Tibial artery (tissue), 4 donors: ENCODE measurements around the gene LSR.

ENCODE experiments used
- DNase-seq, 2 donors: peaks; one replicate each; pipeline ENCODE4 v3.0.0-alpha.2; 2019
- H3K27ac ChIP-seq, 2 donors: fragments of 200-600 bp; sonication (generic) in 1 of 2; 1 replicate in 1 of 2; 2 replicates in 1 of 2; pipeline ENCODE4 v1.5.1; 2018 to 2019; ENCODE audit warnings: mild to moderate bottlenecking in 1 of 2
- H3K27me3 ChIP-seq, 2 donors: fragments of 200-600 bp; sonication (generic) in 1 of 2; one replicate each; pipeline versions ENCODE4 v1.5.1 to v1.6.0; 2016 to 2019
- H3K36me3 ChIP-seq, 3 donors: fragments of 200-600 bp; sonication (generic) in 2 of 3; one replicate each; pipeline ENCODE4 v1.5.1; 2016 to 2019; ENCODE audit warnings: mild to moderate bottlenecking in 2 of 3
- H3K4me1 ChIP-seq, 4 donors: fragments of 200-600 bp; sonication (generic) in 2 of 4; 1 replicate in 3 of 4; 2 replicates in 1 of 4; pipeline ENCODE4 v1.5.1; 2016 to 2019
- H3K4me3 ChIP-seq, 2 donors: fragments of 200-600 bp; sonication (generic) in 1 of 2; 1 replicate in 1 of 2; 2 replicates in 1 of 2; pipeline ENCODE4 v1.5.1; 2018 to 2019; ENCODE audit warnings: mild to moderate bottlenecking in 2 of 2
- H3K9me3 ChIP-seq, 3 donors: fragments of 200-600 bp; sonication (generic) in 1 of 3; one replicate each; pipeline ENCODE4 v1.5.1; 2016 to 2019
- intact Hi-C: fragments of 100-400 bp; cut with DNase I; formaldehyde crosslinking; loops from one replicate; pipeline ENCODE4 v1.15.0; 2023; ENCODE audit warnings: low total_unique reads
- TF ChIP-seq, protein P1 (sequence below), 2 experiments: fragments of 200-600 bp in 1 of 2; fragments of 450-650 bp in 1 of 2; IDR thresholded peaks; one replicate each; pipeline ENCODE4 v1.5.1; 2017 to 2019; ENCODE audit warnings: antibody characterized with exemption in 2 of 2, mild to moderate bottlenecking in 1 of 2, moderate library complexity in 1 of 2

Gene LSR

GRCh38 chr19:35287713-35288112 lies 38.9 kb downstream of the LSR start:
- intact Hi-C loops = no loop called here
- H3K36me3 ChIP-seq = no peaks in the 10 kb centered on the region
- TF ChIP-seq, protein P1, sequence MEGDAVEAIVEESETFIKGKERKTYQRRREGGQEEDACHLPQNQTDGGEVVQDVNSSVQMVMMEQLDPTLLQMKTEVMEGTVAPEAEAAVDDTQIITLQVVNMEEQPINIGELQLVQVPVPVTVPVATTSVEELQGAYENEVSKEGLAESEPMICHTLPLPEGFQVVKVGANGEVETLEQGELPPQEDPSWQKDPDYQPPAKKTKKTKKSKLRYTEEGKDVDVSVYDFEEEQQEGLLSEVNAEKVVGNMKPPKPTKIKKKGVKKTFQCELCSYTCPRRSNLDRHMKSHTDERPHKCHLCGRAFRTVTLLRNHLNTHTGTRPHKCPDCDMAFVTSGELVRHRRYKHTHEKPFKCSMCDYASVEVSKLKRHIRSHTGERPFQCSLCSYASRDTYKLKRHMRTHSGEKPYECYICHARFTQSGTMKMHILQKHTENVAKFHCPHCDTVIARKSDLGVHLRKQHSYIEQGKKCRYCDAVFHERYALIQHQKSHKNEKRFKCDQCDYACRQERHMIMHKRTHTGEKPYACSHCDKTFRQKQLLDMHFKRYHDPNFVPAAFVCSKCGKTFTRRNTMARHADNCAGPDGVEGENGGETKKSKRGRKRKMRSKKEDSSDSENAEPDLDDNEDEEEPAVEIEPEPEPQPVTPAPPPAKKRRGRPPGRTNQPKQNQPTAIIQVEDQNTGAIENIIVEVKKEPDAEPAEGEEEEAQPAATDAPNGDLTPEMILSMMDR (IDR thresholded peaks at IDR 0.05) = no peak
- no peak overlapping the region for H3K27ac ChIP-seq
- H3K4me1 ChIP-seq = no peaks in the 10 kb centered on the region
- DNase-seq = no peak
- no peaks in the 10 kb centered on the region for H3K9me3 ChIP-seq
- H3K27me3 ChIP-seq = peaks cover 0 to 26% of the 10 kb centered on the region in 2 donors
- no peak overlapping the region for H3K4me3 ChIP-seq

GRCh38 chr19:35288331-35288730 lies 39.5 kb downstream of the LSR start:
- H3K27me3 ChIP-seq = peaks cover 0 to 31% of the 10 kb centered on the region in 2 donors
- intact Hi-C loops = no loop called here
- H3K4me1 ChIP-seq = no peaks in the 10 kb centered on the region
- no peaks in the 10 kb centered on the region for H3K9me3 ChIP-seq
- no peak overlapping the region for H3K4me3 ChIP-seq
- DNase-seq = no peak
- TF ChIP-seq, protein P1 (IDR thresholded peaks at IDR 0.05) = no peak
- no peaks in the 10 kb centered on the region for H3K36me3 ChIP-seq
- no peak overlapping the region for H3K27ac ChIP-seq

DNA sequence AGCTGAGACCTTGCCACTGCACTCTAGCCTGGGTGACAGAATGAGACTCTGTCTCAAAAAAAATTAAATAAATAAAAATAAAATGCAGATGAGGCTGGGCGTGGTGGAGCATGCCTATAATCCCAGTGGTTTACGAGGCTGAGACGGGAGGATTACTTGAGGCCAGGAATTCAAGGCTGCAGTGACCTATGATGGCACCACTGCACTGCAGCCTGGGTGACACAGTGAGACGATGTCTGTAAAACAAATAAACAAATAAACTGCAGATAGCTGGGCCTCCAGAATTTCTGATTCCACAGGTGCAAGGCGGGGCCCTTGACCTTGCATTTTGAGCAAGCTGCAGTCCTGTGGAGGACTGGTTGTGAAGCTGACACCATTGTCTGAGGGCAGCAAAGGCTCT lies 40.1 kb downstream of the LSR start:
- H3K27ac ChIP-seq = no peak overlapping the region
- intact Hi-C loops = no loop called here

DNA sequence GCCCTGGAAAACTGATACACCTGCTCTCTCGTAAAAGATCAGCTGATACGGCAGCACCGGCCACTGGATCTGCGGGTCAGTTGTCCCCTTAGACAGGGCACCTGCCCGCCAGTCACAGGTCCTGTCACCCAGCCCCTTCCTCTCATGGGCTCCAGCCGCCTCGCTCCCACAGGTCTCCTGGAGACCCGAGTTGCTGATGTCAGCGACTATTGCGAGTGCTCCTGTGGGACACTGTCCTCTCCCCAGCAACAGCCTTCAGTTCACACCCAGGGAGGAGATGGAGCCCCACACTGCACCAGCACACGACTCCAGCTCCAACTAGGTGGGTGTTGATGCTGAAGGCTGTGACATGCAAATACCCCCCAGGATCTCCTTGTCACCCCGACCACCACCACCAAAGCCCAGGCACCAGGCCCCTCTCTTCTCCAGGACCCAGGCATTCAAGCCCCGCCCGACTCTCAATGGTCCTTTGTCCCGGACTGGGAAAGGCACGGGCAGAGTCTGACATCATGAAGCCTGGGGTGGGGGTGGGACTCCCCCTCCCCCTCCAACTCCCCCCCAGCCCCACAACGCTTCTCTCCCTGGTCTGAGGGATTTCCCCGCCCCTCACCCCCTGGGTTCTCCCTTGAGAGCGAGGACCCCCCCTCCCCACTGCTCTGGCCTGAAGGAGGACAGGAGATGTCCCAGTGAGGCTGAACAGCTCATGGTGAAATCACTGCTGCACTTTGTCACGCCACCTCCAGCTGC lies 41.8 kb downstream of the LSR start:
- Histone ChIP-seq H3K27me3 (peaks cover 0 to 51% of the 10 kb centered on the region in 2 donors), H3K9me3 (no peaks in the 10 kb centered on the region), H3K36me3 (no peaks in the 10 kb centered on the region), H3K27ac (no peak overlapping the region), H3K4me3 (no peak overlapping the region), H3K4me1 (no peaks in the 10 kb centered on the region)
- TF ChIP-seq, protein P1 (IDR thresholded peaks at IDR 0.05) = no peak
- intact Hi-C loops = no loop called here
- DNase-seq = no peak

More for the DNA sequence above, 40.1 kb downstream of the LSR start:
- H3K36me3 ChIP-seq = no peaks in the 10 kb centered on the region
- H3K9me3 ChIP-seq = no peaks in the 10 kb centered on the region
- H3K4me1 ChIP-seq = no peaks in the 10 kb centered on the region
- TF ChIP-seq, protein P1 (IDR thresholded peaks at IDR 0.05) = no peak
- peaks cover 0 to 37% of the 10 kb centered on the region in 2 donors for H3K27me3 ChIP-seq
- H3K4me3 ChIP-seq = no peak overlapping the region
- no peak for DNase-seq

DNA sequence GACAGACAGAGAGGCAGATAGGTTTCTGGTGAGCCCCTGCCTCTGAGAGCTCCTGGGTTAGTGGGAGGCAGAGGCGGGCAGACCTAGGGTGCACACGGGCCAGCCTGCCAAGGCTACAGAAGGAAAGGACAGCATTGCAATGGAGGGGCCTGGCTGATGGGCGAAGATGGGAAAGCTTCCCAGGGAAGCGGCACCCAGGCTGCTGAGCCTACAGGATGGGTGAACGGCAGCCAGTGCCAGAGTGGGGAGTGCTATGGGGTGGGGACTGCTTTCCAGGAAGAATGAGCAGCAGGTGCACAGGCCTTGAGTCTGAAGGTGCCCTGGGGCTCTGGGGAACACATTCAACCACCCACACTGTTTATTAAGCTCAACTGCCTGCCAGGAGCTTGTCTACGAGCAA lies 42.5 kb downstream of the LSR start:
- peaks cover 0 to 58% of the 10 kb centered on the region in 2 donors for H3K27me3 ChIP-seq
- no peaks in the 10 kb centered on the region for H3K4me1 ChIP-seq
- TF ChIP-seq, protein P1 (IDR thresholded peaks at IDR 0.05) = no peak
- intact Hi-C loops = no loop called here
- DNase-seq = no peak
- no peaks in the 10 kb centered on the region for H3K36me3 ChIP-seq
- H3K9me3 ChIP-seq = no peaks in the 10 kb centered on the region
- H3K4me3 ChIP-seq = no peak overlapping the region
- no peak overlapping the region for H3K27ac ChIP-seq
